Liver (tissue), 9 donors: Measurements from ENCODE around the gene LCMT1. TPM values are rescaled to one million over a fixed set of nuclear protein-coding genes. Genes with fewer than 3 reads are reported as not detected.

Experiments
- DNase-seq: peaks from one replicate; pipeline ENCODE4 v3.0.0-alpha.2; 2017; ENCODE audit warnings: low spot score
- H3K27ac ChIP-seq, 2 donors: one replicate each; pipeline ENCODE4 v1.7.0; 2013; ENCODE audit warnings: inconsistent platforms in 2 of 2, low read length in 2 of 2, control low read depth in 1 of 2, low read depth in 1 of 2, mild to moderate bottlenecking in 1 of 2
- H3K27me3 ChIP-seq, 4 donors: one replicate each; pipeline versions ENCODE4 v1.6.1 to v1.7.0; 2013; ENCODE audit warnings: low read length in 3 of 4, inconsistent platforms in 1 of 4, mild to moderate bottlenecking in 1 of 4, moderate library complexity in 1 of 4; ENCODE audit not compliant: control insufficient read depth in 4 of 4, insufficient read depth in 4 of 4
- H3K36me3 ChIP-seq, 4 donors: one replicate each; pipeline versions ENCODE4 v1.6.1 to v1.7.0; 2013; ENCODE audit warnings: low read length in 3 of 4, mild to moderate bottlenecking in 3 of 4, low read depth in 1 of 4, moderate library complexity in 1 of 4; ENCODE audit not compliant: control insufficient read depth in 4 of 4, insufficient read depth in 3 of 4
- H3K4me1 ChIP-seq, 4 donors: one replicate each; pipeline versions ENCODE4 v1.6.1 to v1.7.0; 2013; ENCODE audit warnings: low read length in 3 of 4, mild to moderate bottlenecking in 3 of 4, moderate library complexity in 1 of 4; ENCODE audit not compliant: control insufficient read depth in 4 of 4, insufficient read depth in 4 of 4
- H3K4me3 ChIP-seq, 3 donors: one replicate each; pipeline versions ENCODE4 v1.6.1 to v1.7.0; 2013; ENCODE audit warnings: low read length in 3 of 3, control low read depth in 1 of 3, low read depth in 1 of 3, mild to moderate bottlenecking in 1 of 3
- H3K9ac ChIP-seq, 2 donors: one replicate each; pipeline ENCODE4 v1.7.0; 2013; ENCODE audit warnings: low read length in 2 of 2, mild to moderate bottlenecking in 2 of 2, moderate library complexity in 2 of 2, control low read depth in 1 of 2, low read depth in 1 of 2
- H3K9me3 ChIP-seq, 4 donors: one replicate each; pipeline versions ENCODE4 v1.6.1 to v1.7.0; 2013; ENCODE audit warnings: low read length in 3 of 4; ENCODE audit not compliant: control insufficient read depth in 4 of 4
- FOXA1 ChIP-seq: IDR thresholded peaks from 2 replicates; pipeline ENCODE4 v1.6.1; 2016; ENCODE audit warnings: antibody characterized with exemption
- FOXA2 ChIP-seq: IDR thresholded peaks from 2 replicates; pipeline ENCODE4 v1.6.1; 2016; ENCODE audit warnings: antibody characterized with exemption
- GABPA ChIP-seq, 2 donors: IDR thresholded peaks in 1 of 2; conservative IDR thresholded peaks in 1 of 2; 2 replicates each; pipeline ENCODE4 v1.6.1; 2016; ENCODE audit warnings: antibody characterized with exemption in 2 of 2, mild to moderate bottlenecking in 1 of 2, moderate library complexity in 1 of 2
- HNF4A ChIP-seq, 2 donors: conservative IDR thresholded peaks; 2 replicates each; pipeline ENCODE4 v1.6.1; 2016; ENCODE audit warnings: antibody characterized with exemption in 2 of 2, mild to moderate bottlenecking in 2 of 2
- HNF4G ChIP-seq: IDR thresholded peaks from 2 replicates; pipeline ENCODE4 v1.6.1; 2016; ENCODE audit warnings: antibody characterized with exemption
- JUND ChIP-seq, 2 donors: IDR thresholded peaks; 2 replicates each; pipeline ENCODE4 v1.6.1; 2016; ENCODE audit warnings: antibody characterized with exemption in 2 of 2
- NR2F2 ChIP-seq: IDR thresholded peaks from 2 replicates; pipeline ENCODE4 v1.6.1; 2016; ENCODE audit warnings: antibody characterized with exemption
- RAD21 ChIP-seq, 2 donors: IDR thresholded peaks; 2 replicates each; pipeline ENCODE4 v1.6.1; 2016; ENCODE audit warnings: antibody characterized with exemption in 2 of 2, mild to moderate bottlenecking in 2 of 2
- RXRA ChIP-seq, 2 donors: IDR thresholded peaks; 2 replicates each; pipeline ENCODE4 v1.6.1; 2017 to 2018; ENCODE audit warnings: antibody characterized with exemption in 2 of 2, mild to moderate bottlenecking in 1 of 2
- SP1 ChIP-seq: IDR thresholded peaks from 2 replicates; pipeline ENCODE4 v1.6.1; 2018; ENCODE audit warnings: antibody characterized with exemption, mild to moderate bottlenecking
- TAF1 ChIP-seq: conservative IDR thresholded peaks from 2 replicates; pipeline ENCODE4 v1.6.1; 2016; ENCODE audit warnings: antibody characterized with exemption, mild to moderate bottlenecking
- YY1 ChIP-seq: IDR thresholded peaks from 2 replicates; pipeline ENCODE4 v1.6.1; 2016; ENCODE audit warnings: antibody characterized with exemption, mild to moderate bottlenecking
- WGBS: extraction: QIAGEN DNeasy Blood & Tissue Kit; methylation state at CpG from one replicate; pipeline ENCODE4 v1.1.7; 2013; 5-methylcytosine and 5-hydroxymethylcytosine counted together
- polyA plus RNA-seq, 2 donors: library from polyadenylated mRNA; stranded (reverse) in 1 of 2; unstranded in 1 of 2; fragments of 200-250 nt in 1 of 2; fragments of >200 nt in 1 of 2; fragmentation: Nextera tagmentation in 1 of 2; extraction: Ambion mirVana in 1 of 2; gene quantifications; one replicate each; pipeline versions ENCODE4 v1.2.1 to v1.2.3, GENCODE V29; 2013 to 2015
- total RNA-seq, 2 donors: library from RNA; depleted of rRNA; stranded (reverse); fragments of >200 nt; gene quantifications; one replicate each; pipeline ENCODE4 v1.2.3, GENCODE V29; 2014
- TF ChIP-seq, protein P1 (sequence below): IDR thresholded peaks from 2 replicates; pipeline ENCODE4 v1.6.1; 2016; ENCODE audit warnings: antibody characterized with exemption, mild to moderate bottlenecking
- TF ChIP-seq, protein P2 (sequence below): IDR thresholded peaks from 2 replicates; pipeline ENCODE4 v1.6.1; 2016; ENCODE audit warnings: antibody characterized with exemption
- TF ChIP-seq, protein P3 (sequence below): IDR thresholded peaks from 2 replicates; pipeline ENCODE4 v1.6.1; 2016; ENCODE audit warnings: antibody characterized with exemption
- TF ChIP-seq, protein P4 (sequence below): fragments of 150-350 bp; IDR thresholded peaks from 2 replicates; pipeline ENCODE4 v1.5.1; 2017; ENCODE audit warnings: improper control_type of control experiment, low read depth, low read length; ENCODE audit not compliant: missing input control
- TF ChIP-seq, protein P5 (sequence below): IDR thresholded peaks from 2 replicates; pipeline ENCODE4 v1.6.1; 2016; ENCODE audit warnings: antibody characterized with exemption
- donor health status: healthy.
- donor health status: healthy.
- donor health status: healthy.
- donor health status: healthy.
- donor health status: healthy.

Gene LCMT1
- total and polyA plus RNA-seq, 4 donors, result 4.8 to 8.2 (median 6.6) TPM

DNA sequence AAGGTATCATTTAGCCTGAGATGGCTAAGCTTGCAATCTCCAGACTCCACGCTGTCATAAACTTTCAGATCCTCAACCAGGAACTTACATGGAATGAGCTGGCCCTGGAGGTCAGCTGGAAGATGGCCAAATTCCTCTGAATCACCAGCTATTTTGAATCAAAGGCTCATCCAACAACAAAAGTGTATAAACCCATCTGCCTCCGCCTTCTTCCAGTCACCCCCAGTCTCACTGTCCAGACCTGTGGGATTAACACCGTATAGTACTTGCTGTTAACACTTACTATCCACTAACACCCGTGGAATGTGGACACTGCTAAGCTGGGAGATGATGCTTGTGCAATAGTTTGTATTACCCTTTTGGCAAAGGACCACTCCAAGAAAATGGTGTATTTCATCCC lies 1.9 kb upstream of the LCMT1 start:
- H3K4me1 ChIP-seq, result peaks cover 7 to 32% (median 18%) of the 10 kb centered on the region in 4 donors
- H3K27me3 ChIP-seq, result no peaks in the 10 kb centered on the region
- no peak overlapping the region for H3K4me3 ChIP-seq
- H3K27ac ChIP-seq, result peak overlapping the region; percentile 31 to 50
- H3K9me3 ChIP-seq, result no peaks in the 10 kb centered on the region
- H3K36me3 ChIP-seq, result no peaks in the 10 kb centered on the region
- 48% methylated on average over 4 of the region's 4 CpGs for WGBS
- TF ChIP-seq, protein P1, sequence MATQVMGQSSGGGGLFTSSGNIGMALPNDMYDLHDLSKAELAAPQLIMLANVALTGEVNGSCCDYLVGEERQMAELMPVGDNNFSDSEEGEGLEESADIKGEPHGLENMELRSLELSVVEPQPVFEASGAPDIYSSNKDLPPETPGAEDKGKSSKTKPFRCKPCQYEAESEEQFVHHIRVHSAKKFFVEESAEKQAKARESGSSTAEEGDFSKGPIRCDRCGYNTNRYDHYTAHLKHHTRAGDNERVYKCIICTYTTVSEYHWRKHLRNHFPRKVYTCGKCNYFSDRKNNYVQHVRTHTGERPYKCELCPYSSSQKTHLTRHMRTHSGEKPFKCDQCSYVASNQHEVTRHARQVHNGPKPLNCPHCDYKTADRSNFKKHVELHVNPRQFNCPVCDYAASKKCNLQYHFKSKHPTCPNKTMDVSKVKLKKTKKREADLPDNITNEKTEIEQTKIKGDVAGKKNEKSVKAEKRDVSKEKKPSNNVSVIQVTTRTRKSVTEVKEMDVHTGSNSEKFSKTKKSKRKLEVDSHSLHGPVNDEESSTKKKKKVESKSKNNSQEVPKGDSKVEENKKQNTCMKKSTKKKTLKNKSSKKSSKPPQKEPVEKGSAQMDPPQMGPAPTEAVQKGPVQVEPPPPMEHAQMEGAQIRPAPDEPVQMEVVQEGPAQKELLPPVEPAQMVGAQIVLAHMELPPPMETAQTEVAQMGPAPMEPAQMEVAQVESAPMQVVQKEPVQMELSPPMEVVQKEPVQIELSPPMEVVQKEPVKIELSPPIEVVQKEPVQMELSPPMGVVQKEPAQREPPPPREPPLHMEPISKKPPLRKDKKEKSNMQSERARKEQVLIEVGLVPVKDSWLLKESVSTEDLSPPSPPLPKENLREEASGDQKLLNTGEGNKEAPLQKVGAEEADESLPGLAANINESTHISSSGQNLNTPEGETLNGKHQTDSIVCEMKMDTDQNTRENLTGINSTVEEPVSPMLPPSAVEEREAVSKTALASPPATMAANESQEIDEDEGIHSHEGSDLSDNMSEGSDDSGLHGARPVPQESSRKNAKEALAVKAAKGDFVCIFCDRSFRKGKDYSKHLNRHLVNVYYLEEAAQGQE, result no peak
- peak in 1 of 2 donors; percentile 4 for TF ChIP-seq RXRA (IDR thresholded peaks at IDR 0.05)
- TF ChIP-seq SP1, result no peak
- TF ChIP-seq NR2F2, result peak; percentile 15
- no peak for TF ChIP-seq JUND (IDR thresholded peaks at IDR 0.05)
- no peak overlapping the region for H3K9ac ChIP-seq
- no peak for DNase-seq

DNA sequence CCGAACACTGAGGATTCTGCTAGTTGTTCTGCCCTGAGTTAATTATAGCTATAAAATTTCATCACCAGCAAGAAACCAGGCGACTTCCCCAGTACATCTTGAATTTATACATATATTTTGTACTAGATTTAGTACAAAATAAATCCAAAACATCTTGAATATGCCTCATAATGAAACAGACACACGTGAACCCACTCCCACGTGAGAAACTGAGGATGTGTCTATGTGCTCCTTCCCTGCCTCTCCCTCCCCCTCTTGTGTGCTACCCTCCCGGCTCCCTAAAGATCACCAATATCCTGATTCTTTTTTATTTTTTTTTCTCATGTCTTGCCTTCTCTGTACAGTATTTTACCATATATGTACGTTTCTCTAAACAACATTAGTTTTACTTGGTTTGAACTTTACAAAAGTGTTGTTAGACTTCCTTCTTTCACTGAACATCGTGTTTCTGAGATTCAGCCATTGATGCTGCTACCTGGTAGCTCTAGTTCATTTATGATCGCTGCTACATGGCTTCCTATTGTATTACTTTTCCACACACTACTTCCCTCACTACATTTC lies 1.1 kb upstream of the LCMT1 start:
- Histone ChIP-seq H3K9me3 (no peaks in the 10 kb centered on the region), H3K36me3 (no peaks in the 10 kb centered on the region), H3K9ac (no peak overlapping the region), H3K27ac (no peak overlapping the region), H3K4me3 (peak overlapping the region in 2 of 3 donors; percentile 58 to 63), H3K27me3 (no peaks in the 10 kb centered on the region), H3K4me1 (peaks cover 7 to 32% (median 18%) of the 10 kb centered on the region in 4 donors)
- TF ChIP-seq, protein P2, sequence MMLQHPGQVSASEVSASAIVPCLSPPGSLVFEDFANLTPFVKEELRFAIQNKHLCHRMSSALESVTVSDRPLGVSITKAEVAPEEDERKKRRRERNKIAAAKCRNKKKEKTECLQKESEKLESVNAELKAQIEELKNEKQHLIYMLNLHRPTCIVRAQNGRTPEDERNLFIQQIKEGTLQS, result no peak
- no peak for TF ChIP-seq HNF4A (conservative IDR thresholded peaks at IDR 0.05)
- TF ChIP-seq, protein P3, sequence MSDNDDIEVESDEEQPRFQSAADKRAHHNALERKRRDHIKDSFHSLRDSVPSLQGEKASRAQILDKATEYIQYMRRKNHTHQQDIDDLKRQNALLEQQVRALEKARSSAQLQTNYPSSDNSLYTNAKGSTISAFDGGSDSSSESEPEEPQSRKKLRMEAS, result no peak
- TF ChIP-seq GABPA (IDR thresholded peaks at IDR 0.05 in 1 of 2, conservative IDR thresholded peaks at IDR 0.05 in 1 of 2), result no peak
- TF ChIP-seq, protein P4, sequence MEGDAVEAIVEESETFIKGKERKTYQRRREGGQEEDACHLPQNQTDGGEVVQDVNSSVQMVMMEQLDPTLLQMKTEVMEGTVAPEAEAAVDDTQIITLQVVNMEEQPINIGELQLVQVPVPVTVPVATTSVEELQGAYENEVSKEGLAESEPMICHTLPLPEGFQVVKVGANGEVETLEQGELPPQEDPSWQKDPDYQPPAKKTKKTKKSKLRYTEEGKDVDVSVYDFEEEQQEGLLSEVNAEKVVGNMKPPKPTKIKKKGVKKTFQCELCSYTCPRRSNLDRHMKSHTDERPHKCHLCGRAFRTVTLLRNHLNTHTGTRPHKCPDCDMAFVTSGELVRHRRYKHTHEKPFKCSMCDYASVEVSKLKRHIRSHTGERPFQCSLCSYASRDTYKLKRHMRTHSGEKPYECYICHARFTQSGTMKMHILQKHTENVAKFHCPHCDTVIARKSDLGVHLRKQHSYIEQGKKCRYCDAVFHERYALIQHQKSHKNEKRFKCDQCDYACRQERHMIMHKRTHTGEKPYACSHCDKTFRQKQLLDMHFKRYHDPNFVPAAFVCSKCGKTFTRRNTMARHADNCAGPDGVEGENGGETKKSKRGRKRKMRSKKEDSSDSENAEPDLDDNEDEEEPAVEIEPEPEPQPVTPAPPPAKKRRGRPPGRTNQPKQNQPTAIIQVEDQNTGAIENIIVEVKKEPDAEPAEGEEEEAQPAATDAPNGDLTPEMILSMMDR, result no peak
- TF ChIP-seq, protein P1, result no peak
- TF ChIP-seq TAF1, result no peak
- TF ChIP-seq FOXA1, result no peak
- no peak for TF ChIP-seq YY1
- no peak for TF ChIP-seq RAD21 (IDR thresholded peaks at IDR 0.05)
- no peak for TF ChIP-seq RXRA (IDR thresholded peaks at IDR 0.05)
- no peak for TF ChIP-seq HNF4G
- no peak for TF ChIP-seq NR2F2
- TF ChIP-seq, protein P5, sequence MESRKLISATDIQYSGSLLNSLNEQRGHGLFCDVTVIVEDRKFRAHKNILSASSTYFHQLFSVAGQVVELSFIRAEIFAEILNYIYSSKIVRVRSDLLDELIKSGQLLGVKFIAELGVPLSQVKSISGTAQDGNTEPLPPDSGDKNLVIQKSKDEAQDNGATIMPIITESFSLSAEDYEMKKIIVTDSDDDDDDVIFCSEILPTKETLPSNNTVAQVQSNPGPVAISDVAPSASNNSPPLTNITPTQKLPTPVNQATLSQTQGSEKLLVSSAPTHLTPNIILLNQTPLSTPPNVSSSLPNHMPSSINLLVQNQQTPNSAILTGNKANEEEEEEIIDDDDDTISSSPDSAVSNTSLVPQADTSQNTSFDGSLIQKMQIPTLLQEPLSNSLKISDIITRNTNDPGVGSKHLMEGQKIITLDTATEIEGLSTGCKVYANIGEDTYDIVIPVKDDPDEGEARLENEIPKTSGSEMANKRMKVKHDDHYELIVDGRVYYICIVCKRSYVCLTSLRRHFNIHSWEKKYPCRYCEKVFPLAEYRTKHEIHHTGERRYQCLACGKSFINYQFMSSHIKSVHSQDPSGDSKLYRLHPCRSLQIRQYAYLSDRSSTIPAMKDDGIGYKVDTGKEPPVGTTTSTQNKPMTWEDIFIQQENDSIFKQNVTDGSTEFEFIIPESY, result no peak
- TF ChIP-seq FOXA2, result no peak
- WGBS, result 47% methylated on average over 8 of the region's 8 CpGs
- no peak for DNase-seq
